B cell (primary cell): ENCODE data around the gene ARSD. TPM values are rescaled to one million over a fixed set of nuclear protein-coding genes. Genes with fewer than 3 reads are reported as not detected.

Source experiments
- ATAC-seq: fragments of 200-7000 bp; cut with Tn5 transposase; one replicate; pipeline ENCODE4 v1.10.0; 2021; ENCODE audit warnings: low read depth, mild to moderate bottlenecking, moderate number of reproducible peaks, moderate library complexity
- CTCF ChIA-PET: fragments of 350-600 bp; sonication (Branson Sonifier 250); formaldehyde crosslinking; loops from one replicate; lab custom pipeline; 2021; ENCODE audit warnings: antibody characterized with exemption, inconsistent platforms; lab: Charles Lee
- POLR2A ChIA-PET: fragments of 350-600 bp; sonication (Branson Sonifier 250); formaldehyde crosslinking; loops from one replicate; lab custom pipeline; 2021; ENCODE audit warnings: antibody characterized with exemption; lab: Charles Lee
- DNase-seq: peaks from one replicate; pipeline ENCODE4 v3.0.0; 2013
- H2AFZ ChIP-seq: 2 replicates; pipeline ENCODE4 v1.6.1; 2012; ENCODE audit warnings: mild to moderate bottlenecking, low read depth, low read length; ENCODE audit not compliant: insufficient read depth, poor library complexity, severe bottlenecking
- H3K27ac ChIP-seq, 2 donors: 1 replicate in 1 of 2; 2 replicates in 1 of 2; pipeline ENCODE4 v1.5.1; 2012 to 2013; ENCODE audit warnings: low read length in 2 of 2, mild to moderate bottlenecking in 2 of 2, moderate library complexity in 1 of 2
- H3K27me3 ChIP-seq, 4 experiments: fragments of 200-600 bp in 1 of 4; sonication (generic) in 1 of 4; replicated peaks in 1 of 4; 1 replicate in 2 of 4; 2 replicates in 2 of 4; pipeline versions ENCODE4 v1.6.1 to v1.7.0; 2013 to 2016; ENCODE audit warnings: low read length in 3 of 4, mild to moderate bottlenecking in 2 of 4, mixed read lengths in 1 of 4, moderate library complexity in 1 of 4; ENCODE audit not compliant: insufficient read depth in 4 of 4, control insufficient read depth in 3 of 4; ENCODE audit errors: control extremely low read depth in 1 of 4
- H3K36me3 ChIP-seq, 2 experiments: replicated peaks in 1 of 2; 1 replicate in 1 of 2; 2 replicates in 1 of 2; pipeline versions ENCODE4 v1.6.1 to v1.7.1; 2013; ENCODE audit warnings: low read length in 1 of 2; ENCODE audit not compliant: insufficient read depth in 2 of 2, control insufficient read depth in 1 of 2; ENCODE audit errors: control extremely low read depth in 1 of 2, extremely low read depth in 1 of 2
- H3K4me1 ChIP-seq, 2 donors: fragments of 200-600 bp in 1 of 2; sonication (generic) in 1 of 2; 1 replicate in 1 of 2; 2 replicates in 1 of 2; pipeline versions ENCODE4 v1.5.1 to v1.6.1; 2013 to 2017; ENCODE audit warnings: low read length in 2 of 2; ENCODE audit not compliant: control insufficient read depth in 2 of 2, insufficient read depth in 2 of 2
- H3K4me2 ChIP-seq: replicated peaks from 2 replicates; pipeline ENCODE3; 2012; ENCODE audit warnings: mild to moderate bottlenecking, low read depth, low read length; ENCODE audit not compliant: poor library complexity, severe bottlenecking
- H3K4me3 ChIP-seq, 5 experiments: fragments of 200-600 bp in 1 of 5; sonication (generic) in 1 of 5; 1 replicate in 3 of 5; 2 replicates in 2 of 5; pipeline versions ENCODE4 v1.5.1 to v1.7.0; 2011 to 2016; ENCODE audit warnings: low read length in 4 of 5, mild to moderate bottlenecking in 4 of 5, low read depth in 2 of 5, control low read depth in 1 of 5, moderate library complexity in 1 of 5; ENCODE audit not compliant: insufficient read depth in 1 of 5; ENCODE audit errors: control extremely low read depth in 1 of 5, extremely low read depth in 1 of 5
- H3K79me2 ChIP-seq: fragments of 200-600 bp; sonication (generic); one replicate; pipeline ENCODE4 v1.6.0; 2016; ENCODE audit warnings: low read length; ENCODE audit not compliant: control insufficient read depth, insufficient read depth
- H3K9ac ChIP-seq: fragments of 200-600 bp; sonication (generic); 2 replicates; pipeline ENCODE4 v1.6.1; 2017; ENCODE audit warnings: mild to moderate bottlenecking, low read length, moderate library complexity
- H3K9me3 ChIP-seq, 3 donors: one replicate each; pipeline versions ENCODE4 v1.6.1 to v1.7.1; 2013; ENCODE audit warnings: low read length in 2 of 3; ENCODE audit not compliant: control insufficient read depth in 2 of 3, insufficient read depth in 1 of 3; ENCODE audit errors: control extremely low read depth in 1 of 3
- H4K20me1 ChIP-seq: 2 replicates; pipeline ENCODE4 v1.6.0; 2012; ENCODE audit warnings: mild to moderate bottlenecking, low read length; ENCODE audit not compliant: insufficient read depth, control insufficient read depth, poor library complexity, severe bottlenecking
- H3K27ac Mint-ChIP-seq: one replicate; pipeline ENCODE4 v1.8.0; 2021; ENCODE audit warnings: mixed read lengths
- H3K27me3 Mint-ChIP-seq: one replicate; pipeline ENCODE4 v1.8.0; 2021; ENCODE audit warnings: mixed read lengths
- H3K4me1 Mint-ChIP-seq: one replicate; pipeline ENCODE4 v1.8.0; 2021; ENCODE audit warnings: mixed read lengths
- H3K4me3 Mint-ChIP-seq: one replicate; pipeline ENCODE4 v1.8.0; 2021; ENCODE audit warnings: mixed read lengths
- H3K9me3 Mint-ChIP-seq: one replicate; pipeline ENCODE4 v1.8.0; 2022; ENCODE audit warnings: mixed read lengths; ENCODE audit not compliant: insufficient read depth
- CTCF ChIP-seq: fragments of 200-600 bp; IDR thresholded peaks from one replicate; pipeline ENCODE4 v1.8.0; 2022; ENCODE audit warnings: antibody characterized with exemption, mild to moderate bottlenecking
- EZH2 ChIP-seq: IDR thresholded peaks from 2 replicates; pipeline ENCODE4 v1.6.1; 2012; ENCODE audit warnings: borderline replicate concordance, low read depth, mild to moderate bottlenecking, moderate library complexity, low read length; ENCODE audit not compliant: insufficient read depth, poor library complexity, severe bottlenecking
- WGBS: methylation state at CpG from one replicate; pipeline ENCODE4 v1.1.5; 2013; ENCODE audit warnings: missing lambda C conversion rate; ENCODE audit not compliant: insufficient coverage; 5-methylcytosine and 5-hydroxymethylcytosine counted together
- intact Hi-C: fragments of 100-400 bp; cut with micrococcal nuclease; formaldehyde crosslinking; loops from one replicate; pipeline ENCODE4 v1.10.0; 2022
- polyA plus RNA-seq: library from polyadenylated mRNA; depleted of rRNA; stranded (reverse); fragments of >200 nt; gene quantifications from 2 replicates; pipeline ENCODE4 v1.2.3, GENCODE V29; 2012
- total RNA-seq, 2 donors: library from RNA; stranded (reverse); fragments of 120-200 nt in 1 of 2; gene quantifications; 1 replicate in 1 of 2; 2 replicates in 1 of 2; pipeline versions ENCODE4 v1.2.3 to v1.2.4, GENCODE V29; 2013 to 2022

Gene ARSD
- total and polyA plus RNA-seq, 2 donors (not counting 1 experiment from before 2014, with no cell fraction given) = 2.7 to 13.3 TPM

GRCh38 chrX:2854918-2855317, 74.2 kb downstream of the ARSD start:
- Histone ChIP-seq H3K27ac (no peak overlapping the region), H3K4me1 (no peaks in the 10 kb centered on the region), H3K9ac (no peak overlapping the region), H3K36me3 (no peaks in the 10 kb centered on the region), H3K9me3 (no peaks in the 10 kb centered on the region), H3K4me2 (no peak overlapping the region), H3K27me3 (no peaks in the 10 kb centered on the region), H2AFZ (no peak overlapping the region), H3K79me2 (no peaks in the 10 kb centered on the region), H3K4me3 (no peak overlapping the region), H4K20me1 (no peaks in the 10 kb centered on the region)
- Mint-ChIP-seq H3K27ac (no peak overlapping the region), H3K4me1 (no peaks in the 10 kb centered on the region), H3K4me3 (no peak overlapping the region), H3K27me3 (no peaks in the 10 kb centered on the region), H3K9me3 (no peaks in the 10 kb centered on the region)
- ATAC-seq (no peak), DNase-seq (no peak)
- no peak for TF ChIP-seq CTCF
- no peak for TF ChIP-seq EZH2
- intact Hi-C loops = no loop called here
- POLR2A ChIA-PET = no interaction called here
- CTCF ChIA-PET = no interaction called here
- WGBS = 100% methylated on average over 15 of the region's 21 CpGs

Other genes with a start within 250 kb of the ARSD start
- gene CD99, start 238.0 kb downstream of the ARSD start, total RNA-seq = 133 TPM in 2 replicates
- gene CD99, start 238.0 kb downstream of the ARSD start, polyA plus RNA-seq = 50.6 and 70.7 TPM in 2 replicates
- gene XG, start 177.3 kb downstream of the ARSD start, total RNA-seq = 0.56 TPM in 1 of 2 replicates, not detected in the other
- 0.03 and 0.07 TPM in 2 replicates for gene XG, start 177.3 kb downstream of the ARSD start, polyA plus RNA-seq
- not detected in 2 replicates for gene GYG2, start 100.4 kb downstream of the ARSD start, total RNA-seq
- not detected in 2 replicates for gene GYG2, start 100.4 kb downstream of the ARSD start, polyA plus RNA-seq
- not detected in 2 replicates for gene ARSH, start 77.2 kb upstream of the ARSD start, total RNA-seq
- not detected in 2 replicates for gene ARSH, start 77.2 kb upstream of the ARSD start, polyA plus RNA-seq
- not detected in 2 replicates for gene ARSF, start 112.1 kb upstream of the ARSD start, total RNA-seq
- not detected in 2 replicates for gene ARSF, start 112.1 kb upstream of the ARSD start, polyA plus RNA-seq